HEK293 (cell line): ENCODE data around the gene NFKBIZ.

Experiments
- CTCF ChIA-PET: fragments of 350-600 bp; formaldehyde crosslinking; extraction: SDS; loops from one replicate; lab custom pipeline; 2021; ENCODE audit warnings: antibody characterized with exemption; lab: Yijun Ruan, JAX
- POLR2A ChIA-PET: fragments of 300-600 bp; formaldehyde crosslinking; extraction: SDS; loops from one replicate; lab custom pipeline; 2020; ENCODE audit warnings: antibody characterized with exemption, inconsistent platforms; lab: Yijun Ruan, JAX
- H3K27ac ChIP-seq: fragments of 200-500 bp; sonication (Bioruptor generic); 2 replicates; pipeline ENCODE4 v1.5.1; 2014; ENCODE audit warnings: low read depth, low read length, control low read depth, inconsistent platforms; ENCODE audit errors: extremely low read depth
- H3K36me3 ChIP-seq, 2 experiments: fragments of 200-500 bp in 1 of 2; sonication (Bioruptor generic) in 1 of 2; 1 replicate in 1 of 2; 2 replicates in 1 of 2; pipeline ENCODE4 v1.5.1; 2014 to 2017; ENCODE audit warnings: inconsistent platforms in 2 of 2, low read length in 2 of 2; ENCODE audit not compliant: control insufficient read depth in 2 of 2, insufficient read depth in 1 of 2
- H3K4me1 ChIP-seq: fragments of 200-500 bp; sonication (Bioruptor generic); 2 replicates; pipeline ENCODE4 v1.5.1; 2014; ENCODE audit warnings: mild to moderate bottlenecking, low read length, inconsistent platforms; ENCODE audit not compliant: control insufficient read depth, insufficient read depth
- H3K4me3 ChIP-seq: 2 replicates; pipeline ENCODE4 v1.5.1; 2011; ENCODE audit warnings: low read depth, mild to moderate bottlenecking, control low read depth, low read length, moderate library complexity
- H3K9me3 ChIP-seq: fragments of 200-500 bp; sonication (Bioruptor generic); 2 replicates; pipeline ENCODE4 v1.5.1; 2014; ENCODE audit warnings: low read depth, low read length, inconsistent platforms; ENCODE audit not compliant: control insufficient read depth, insufficient read depth
- AEBP2 ChIP-seq: fragments of 450-650 bp; formaldehyde crosslinking; IDR thresholded peaks from 2 replicates; pipeline ENCODE4 v1.5.1; 2016; ENCODE audit warnings: missing biosample characterization, missing genetic modification characterization, borderline replicate concordance
- FEZF1 ChIP-seq: fragments of 450-650 bp; formaldehyde crosslinking; IDR thresholded peaks from 2 replicates; pipeline ENCODE4 v1.5.1; 2016; ENCODE audit warnings: missing biosample characterization, missing genetic modification characterization
- KLF10 ChIP-seq: fragments of 450-650 bp; IDR thresholded peaks from 2 replicates; pipeline ENCODE4 v1.5.1; 2018; ENCODE audit warnings: missing biosample characterization, mild to moderate bottlenecking, missing genetic modification characterization
- KLF8 ChIP-seq: fragments of 450-650 bp; formaldehyde crosslinking; IDR thresholded peaks from 2 replicates; pipeline ENCODE4 v1.5.1; 2016; ENCODE audit warnings: missing biosample characterization, missing genetic modification characterization
- PRDM4 ChIP-seq: fragments of 450-650 bp; formaldehyde crosslinking; IDR thresholded peaks from 2 replicates; pipeline ENCODE4 v1.5.1; 2017; ENCODE audit warnings: missing biosample characterization, missing genetic modification characterization
- PRDM6 ChIP-seq: fragments of 450-650 bp; formaldehyde crosslinking; IDR thresholded peaks from 2 replicates; pipeline ENCODE4 v1.5.1; 2017; ENCODE audit warnings: missing biosample characterization, missing genetic modification characterization
- REPIN1 ChIP-seq: fragments of 450-650 bp; formaldehyde crosslinking; IDR thresholded peaks from 2 replicates; pipeline ENCODE4 v1.5.1; 2017; ENCODE audit warnings: missing biosample characterization, missing genetic modification characterization, low read depth
- SCRT1 ChIP-seq: fragments of 450-650 bp; formaldehyde crosslinking; IDR thresholded peaks from 2 replicates; pipeline ENCODE4 v1.5.1; 2016; ENCODE audit warnings: missing biosample characterization, missing genetic modification characterization, borderline replicate concordance
- SP7 ChIP-seq: fragments of 450-650 bp; formaldehyde crosslinking; IDR thresholded peaks from 2 replicates; pipeline ENCODE4 v1.5.1; 2016; ENCODE audit warnings: missing biosample characterization, missing genetic modification characterization
- TCF7L2 ChIP-seq: IDR thresholded peaks from 2 replicates; pipeline ENCODE4 v1.6.1; 2011; ENCODE audit warnings: low read depth, mild to moderate bottlenecking, inconsistent platforms, low read length, moderate library complexity, borderline replicate concordance
- ZBTB10 ChIP-seq: fragments of 450-650 bp; formaldehyde crosslinking; IDR thresholded peaks from 2 replicates; pipeline ENCODE4 v1.5.1; 2016; ENCODE audit warnings: missing biosample characterization, missing genetic modification characterization
- ZBTB26 ChIP-seq: fragments of 450-650 bp; formaldehyde crosslinking; optimal IDR thresholded peaks from 2 replicates; pipeline ENCODE3; 2016; ENCODE audit warnings: missing biosample characterization, mild to moderate bottlenecking, missing genetic modification characterization
- ZNF112 ChIP-seq: fragments of 450-650 bp; formaldehyde crosslinking; IDR thresholded peaks from 2 replicates; pipeline ENCODE4 v1.5.0; 2017; ENCODE audit warnings: missing biosample characterization, missing genetic modification characterization
- ZNF2 ChIP-seq: fragments of 450-650 bp; formaldehyde crosslinking; IDR thresholded peaks from 2 replicates; pipeline ENCODE4 v1.5.1; 2016; ENCODE audit warnings: missing biosample characterization, missing genetic modification characterization
- ZNF341 ChIP-seq: fragments of 450-650 bp; formaldehyde crosslinking; IDR thresholded peaks from 2 replicates; pipeline ENCODE4; 2016; ENCODE audit warnings: low read depth, missing biosample characterization, missing genetic modification characterization
- ZNF404 ChIP-seq: fragments of 450-650 bp; formaldehyde crosslinking; IDR thresholded peaks from 2 replicates; pipeline ENCODE4 v1.5.1; 2017; ENCODE audit warnings: missing biosample characterization, missing genetic modification characterization
- ZNF416 ChIP-seq: fragments of 450-650 bp; formaldehyde crosslinking; IDR thresholded peaks from 2 replicates; pipeline ENCODE4 v1.5.1; 2016; ENCODE audit warnings: missing biosample characterization, missing genetic modification characterization
- ZNF48 ChIP-seq: fragments of 450-650 bp; formaldehyde crosslinking; IDR thresholded peaks from 2 replicates; pipeline ENCODE4 v1.5.1; 2016; ENCODE audit warnings: missing biosample characterization, missing genetic modification characterization
- ZNF514 ChIP-seq: fragments of 450-650 bp; formaldehyde crosslinking; IDR thresholded peaks from 2 replicates; pipeline ENCODE4 v1.5.1; 2016; ENCODE audit warnings: missing biosample characterization, missing genetic modification characterization
- ZNF548 ChIP-seq: fragments of 450-650 bp; formaldehyde crosslinking; IDR thresholded peaks from 2 replicates; pipeline ENCODE4 v1.5.1; 2016; ENCODE audit warnings: missing biosample characterization, missing genetic modification characterization
- ZNF580 ChIP-seq: fragments of 450-650 bp; formaldehyde crosslinking; IDR thresholded peaks from 2 replicates; pipeline ENCODE4 v1.5.1; 2016; ENCODE audit warnings: missing biosample characterization, missing genetic modification characterization
- ZNF600 ChIP-seq: fragments of 450-650 bp; formaldehyde crosslinking; IDR thresholded peaks from 2 replicates; pipeline ENCODE4 v1.5.1; 2016; ENCODE audit warnings: missing biosample characterization, missing genetic modification characterization
- ZNF654 ChIP-seq: fragments of 450-650 bp; formaldehyde crosslinking; IDR thresholded peaks from 2 replicates; pipeline ENCODE4 v1.5.1; 2016; ENCODE audit warnings: low read depth, missing biosample characterization, missing genetic modification characterization
- ZNF777 ChIP-seq: fragments of 450-650 bp; formaldehyde crosslinking; IDR thresholded peaks from 2 replicates; pipeline ENCODE4 v1.5.1; 2017; ENCODE audit warnings: missing biosample characterization, missing genetic modification characterization, borderline replicate concordance

NFKBIZ gene

GRCh38 chr3:101827211-101828174 is 21.8 kb upstream of the NFKBIZ start (continued):
- 0 out of 2 replicates have a peak, but pooled peaks have one; percentile 28 for TF ChIP-seq ZNF2 (tag by site-specific recombination)
- peak; percentile 39 for TF ChIP-seq FEZF1 (tag by site-specific recombination)
- TF ChIP-seq ZBTB26: no peak
- peak; percentile 26; the same call in 1 of the 2 replicates for TF ChIP-seq ZNF341 (tag by site-specific recombination)
- TF ChIP-seq ZNF600 (tag by site-specific recombination): peak; percentile 46

GRCh38 chr3:101828276-101828675 is 21.0 kb upstream of the NFKBIZ start:
- H3K27ac ChIP-seq: no peak overlapping the region
- peak overlapping the region; percentile 38 for H3K4me3 ChIP-seq
- CTCF ChIA-PET: interaction anchor here (0.7 to 1.0 kb wide), 2 partner anchors 25 to 422 kb away, joined by 3 to 4 read pairs; no protein-coding TSS in a partner anchor
- no peaks in the 10 kb centered on the region for H3K9me3 ChIP-seq
- H3K4me1 ChIP-seq: no peaks in the 10 kb centered on the region
- POLR2A ChIA-PET: interaction anchor here (1.9 kb wide), 1 partner anchor 21 kb away, joined by 14 read pairs; the partner anchor contains the start of gene NFKBIZ
- H3K36me3 ChIP-seq: no peaks in the 10 kb centered on the region; a peak in 1 of 3 replicates
- TF ChIP-seq PRDM6 (tag by site-specific recombination) (peak; percentile 44; the same call in 1 of the 2 replicates), ZNF548 (no peak), ZNF654 (tag by site-specific recombination) (no peak), SCRT1 (tag by site-specific recombination) (no peak), ZNF580 (tag by site-specific recombination) (no peak), ZBTB10 (tag by site-specific recombination) (no peak), KLF10 (peak; percentile 35; the same call in 1 of the 2 replicates), TCF7L2 (no peak), AEBP2 (no peak), ZNF404 (no peak), ZNF777 (tag by site-specific recombination) (no peak), ZNF48 (tag by site-specific recombination) (no peak), SP7 (tag by site-specific recombination) (peak; percentile 55; the same call in 1 of the 2 replicates), REPIN1 (tag by site-specific recombination) (no peak), KLF8 (tag by site-specific recombination) (no peak), ZNF514 (no peak), PRDM4 (tag by site-specific recombination) (peak; percentile 39; the same call in 1 of the 2 replicates), ZNF112 (tag by site-specific recombination) (no peak), ZNF416 (tag by site-specific recombination) (no peak)
